Neural cell (in vitro differentiated cells): ENCODE results near the gene PHF12. TPM values are rescaled to one million over a fixed set of nuclear protein-coding genes. Genes with fewer than 3 reads are reported as not detected.

Source experiments
- H2AFZ ChIP-seq: fragments of 200-600, 300-800 bp; sonication (generic), shearing (Covaris generic); 2 replicates; pipeline ENCODE4 v1.6.0; 2014; ENCODE audit warnings: low read depth, mild to moderate bottlenecking, antibody characterized with exemption, low read length, moderate library complexity
- H3F3A ChIP-seq: fragments of 200-600 bp; shearing (Covaris generic); 2 replicates; pipeline ENCODE4 v1.6.1; 2016; ENCODE audit warnings: mild to moderate bottlenecking, moderate library complexity, mixed read lengths, antibody characterized with exemption, low read length; ENCODE audit not compliant: insufficient read depth, poor library complexity, severe bottlenecking
- H3K27ac ChIP-seq: fragments of 200-600, 300-800 bp; sonication (generic), shearing (Covaris generic); 2 replicates; pipeline ENCODE4 v1.5.1; 2014; ENCODE audit warnings: mild to moderate bottlenecking, low read length, moderate library complexity
- H3K27me3 ChIP-seq: fragments of 300-800, 200-600 bp; sonication (generic), shearing (Covaris generic); 2 replicates; pipeline ENCODE4 v1.6.0; 2014; ENCODE audit warnings: mild to moderate bottlenecking, low read depth, low read length, moderate library complexity; ENCODE audit not compliant: insufficient read depth
- H3K36me3 ChIP-seq: fragments of 300-800, 200-600 bp; sonication (generic), shearing (Covaris generic); 2 replicates; pipeline ENCODE4 v1.5.1; 2014; ENCODE audit warnings: mild to moderate bottlenecking, antibody characterized with exemption, low read length, moderate library complexity; ENCODE audit not compliant: insufficient read depth
- H3K4me2 ChIP-seq: fragments of 300-800, 200-600 bp; sonication (generic), shearing (Covaris generic); 2 replicates; pipeline ENCODE4 v1.6.0; 2014; ENCODE audit warnings: mild to moderate bottlenecking, low read length
- H3K4me3 ChIP-seq: fragments of 300-800, 200-600 bp; sonication (generic), shearing (Covaris generic); 2 replicates; pipeline ENCODE4 v1.5.1; 2014; ENCODE audit warnings: mild to moderate bottlenecking, low read length, moderate library complexity
- H3K79me2 ChIP-seq: fragments of 200-600 bp; shearing (Covaris generic); replicated peaks from 2 replicates; pipeline ENCODE4 v1.6.0; 2014; ENCODE audit warnings: mild to moderate bottlenecking, low read length, moderate library complexity; ENCODE audit not compliant: insufficient read depth
- H3K9ac ChIP-seq: fragments of 300-800, 200-600 bp; sonication (generic), shearing (Covaris generic); 2 replicates; pipeline ENCODE4 v1.6.1; 2016; ENCODE audit warnings: mild to moderate bottlenecking, low read length, mixed read lengths
- H3K9me2 ChIP-seq: fragments of 200-600 bp; shearing (Covaris generic); 2 replicates; pipeline ENCODE4 v1.6.1; 2016; ENCODE audit warnings: mild to moderate bottlenecking, low read length, mixed read lengths; ENCODE audit not compliant: insufficient read depth
- H3K9me3 ChIP-seq: fragments of 200-600, 300-800 bp; sonication (generic), shearing (Covaris generic); 2 replicates; pipeline ENCODE4 v1.6.1; 2016; ENCODE audit warnings: mild to moderate bottlenecking, mixed run types, low read length, moderate library complexity, mixed read lengths
- H4K20me1 ChIP-seq: fragments of 200-600 bp; shearing (Covaris generic); 2 replicates; pipeline ENCODE4 v1.6.1; 2016; ENCODE audit warnings: mild to moderate bottlenecking, mixed run types; ENCODE audit not compliant: insufficient read depth
- EP300 ChIP-seq: fragments of 450-650 bp; conservative IDR thresholded peaks from 2 replicates; pipeline ENCODE4 v1.6.1; 2014; ENCODE audit warnings: antibody characterized with exemption, mild to moderate bottlenecking, moderate library complexity; ENCODE audit not compliant: poor library complexity, severe bottlenecking
- EZH2 ChIP-seq: fragments of 200-600, 300-800 bp; shearing (Covaris generic), sonication (generic); IDR thresholded peaks from 2 replicates; pipeline ENCODE4 v1.6.1; 2014; ENCODE audit warnings: antibody characterized with exemption, low read length, borderline replicate concordance, mild to moderate bottlenecking; ENCODE audit not compliant: insufficient read depth, poor library complexity, severe bottlenecking
- MXI1 ChIP-seq: fragments of 450-650 bp; conservative IDR thresholded peaks from 2 replicates; pipeline ENCODE4 v1.6.1; 2014; ENCODE audit warnings: antibody characterized with exemption, mild to moderate bottlenecking; ENCODE audit not compliant: poor library complexity, severe bottlenecking
- POLR2AphosphoS5 ChIP-seq: IDR thresholded peaks from 2 replicates; pipeline ENCODE4 v1.6.1; 2012
- RAD21 ChIP-seq: fragments of 450-650 bp; conservative IDR thresholded peaks from 2 replicates; pipeline ENCODE4 v1.6.1; 2014; ENCODE audit warnings: antibody characterized with exemption, mild to moderate bottlenecking, moderate library complexity
- SMC3 ChIP-seq: fragments of 450-650 bp; conservative IDR thresholded peaks from 2 replicates; pipeline ENCODE4 v1.6.1; 2014; ENCODE audit warnings: antibody characterized with exemption, mild to moderate bottlenecking, moderate library complexity; ENCODE audit not compliant: poor library complexity
- TAF1 ChIP-seq: IDR thresholded peaks from 2 replicates; pipeline ENCODE4 v1.6.1; 2012; ENCODE audit warnings: low read depth
- polyA plus RNA-seq: library from polyadenylated mRNA; depleted of rRNA; stranded (reverse); fragments of >200 nt; gene quantifications from 2 replicates; pipeline ENCODE4 v1.2.3, GENCODE V29; 2014
- TF ChIP-seq, protein P1 (sequence below): IDR thresholded peaks from 2 replicates; pipeline ENCODE4 v1.6.1; 2012; ENCODE audit warnings: borderline replicate concordance
- TF ChIP-seq, protein P2 (sequence below): fragments of 450-650 bp; IDR thresholded peaks from 2 replicates; pipeline ENCODE4 v1.5.1; 2014; ENCODE audit warnings: antibody characterized with exemption, mild to moderate bottlenecking, moderate library complexity; ENCODE audit not compliant: poor library complexity, severe bottlenecking

PHF12 gene
- polyA plus RNA-seq, 1 donor from 2014 or later = 10.4 TPM

DNA sequence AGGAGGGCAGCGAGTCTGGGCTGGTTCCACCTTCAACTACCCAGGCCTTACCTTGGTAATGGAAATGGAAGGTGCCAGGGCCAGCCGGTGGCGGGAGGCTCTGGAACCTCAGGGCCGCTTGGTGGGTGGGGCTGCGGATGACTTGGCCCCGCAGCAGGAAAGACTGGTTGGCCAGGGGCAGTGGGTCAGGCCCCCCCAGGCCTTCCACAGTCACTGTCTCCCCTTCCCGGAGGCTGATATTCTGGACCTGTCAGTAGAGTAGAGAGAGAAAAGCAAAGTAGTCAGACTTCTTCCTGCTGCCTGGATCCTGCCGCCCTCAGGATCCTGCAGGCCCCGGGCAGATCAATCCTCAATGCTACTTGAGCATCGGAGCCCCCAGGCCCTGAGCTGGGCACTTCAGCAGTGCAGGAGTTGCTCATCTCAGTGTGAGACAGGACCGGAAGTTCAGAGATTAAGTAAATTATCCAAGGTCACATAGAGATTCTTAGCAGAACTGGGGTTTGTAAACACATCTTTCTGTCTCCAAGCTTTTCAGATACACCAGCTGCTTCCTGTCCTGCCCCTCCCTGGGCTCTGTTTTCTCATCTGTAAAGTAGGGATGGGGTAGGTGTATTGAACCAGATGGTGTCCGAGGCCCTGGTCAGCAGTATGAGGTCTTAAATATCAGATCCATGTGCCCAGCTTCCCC is 18.5 kb upstream of the PHF12 start:
- Histone ChIP-seq H3K9ac (no peak overlapping the region), H3K4me2 (no peak overlapping the region), H4K20me1 (no peaks in the 10 kb centered on the region), H3K36me3 (no peaks in the 10 kb centered on the region), H3K27me3 (no peaks in the 10 kb centered on the region), H2AFZ (no peak overlapping the region), H3K4me3 (no peak overlapping the region), H3K27ac (no peak overlapping the region), H3K9me2 (no peaks in the 10 kb centered on the region), H3F3A (no peaks in the 10 kb centered on the region), H3K79me2 (no peaks in the 10 kb centered on the region), H3K9me3 (no peaks in the 10 kb centered on the region)
- TF ChIP-seq EZH2 (no peak), MXI1 (no peak), TAF1 (no peak), RAD21 (no peak), POLR2AphosphoS5 (no peak), EP300 (no peak), SMC3 (no peak)
- TF ChIP-seq, protein P1, sequence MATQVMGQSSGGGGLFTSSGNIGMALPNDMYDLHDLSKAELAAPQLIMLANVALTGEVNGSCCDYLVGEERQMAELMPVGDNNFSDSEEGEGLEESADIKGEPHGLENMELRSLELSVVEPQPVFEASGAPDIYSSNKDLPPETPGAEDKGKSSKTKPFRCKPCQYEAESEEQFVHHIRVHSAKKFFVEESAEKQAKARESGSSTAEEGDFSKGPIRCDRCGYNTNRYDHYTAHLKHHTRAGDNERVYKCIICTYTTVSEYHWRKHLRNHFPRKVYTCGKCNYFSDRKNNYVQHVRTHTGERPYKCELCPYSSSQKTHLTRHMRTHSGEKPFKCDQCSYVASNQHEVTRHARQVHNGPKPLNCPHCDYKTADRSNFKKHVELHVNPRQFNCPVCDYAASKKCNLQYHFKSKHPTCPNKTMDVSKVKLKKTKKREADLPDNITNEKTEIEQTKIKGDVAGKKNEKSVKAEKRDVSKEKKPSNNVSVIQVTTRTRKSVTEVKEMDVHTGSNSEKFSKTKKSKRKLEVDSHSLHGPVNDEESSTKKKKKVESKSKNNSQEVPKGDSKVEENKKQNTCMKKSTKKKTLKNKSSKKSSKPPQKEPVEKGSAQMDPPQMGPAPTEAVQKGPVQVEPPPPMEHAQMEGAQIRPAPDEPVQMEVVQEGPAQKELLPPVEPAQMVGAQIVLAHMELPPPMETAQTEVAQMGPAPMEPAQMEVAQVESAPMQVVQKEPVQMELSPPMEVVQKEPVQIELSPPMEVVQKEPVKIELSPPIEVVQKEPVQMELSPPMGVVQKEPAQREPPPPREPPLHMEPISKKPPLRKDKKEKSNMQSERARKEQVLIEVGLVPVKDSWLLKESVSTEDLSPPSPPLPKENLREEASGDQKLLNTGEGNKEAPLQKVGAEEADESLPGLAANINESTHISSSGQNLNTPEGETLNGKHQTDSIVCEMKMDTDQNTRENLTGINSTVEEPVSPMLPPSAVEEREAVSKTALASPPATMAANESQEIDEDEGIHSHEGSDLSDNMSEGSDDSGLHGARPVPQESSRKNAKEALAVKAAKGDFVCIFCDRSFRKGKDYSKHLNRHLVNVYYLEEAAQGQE = no peak
- TF ChIP-seq, protein P2, sequence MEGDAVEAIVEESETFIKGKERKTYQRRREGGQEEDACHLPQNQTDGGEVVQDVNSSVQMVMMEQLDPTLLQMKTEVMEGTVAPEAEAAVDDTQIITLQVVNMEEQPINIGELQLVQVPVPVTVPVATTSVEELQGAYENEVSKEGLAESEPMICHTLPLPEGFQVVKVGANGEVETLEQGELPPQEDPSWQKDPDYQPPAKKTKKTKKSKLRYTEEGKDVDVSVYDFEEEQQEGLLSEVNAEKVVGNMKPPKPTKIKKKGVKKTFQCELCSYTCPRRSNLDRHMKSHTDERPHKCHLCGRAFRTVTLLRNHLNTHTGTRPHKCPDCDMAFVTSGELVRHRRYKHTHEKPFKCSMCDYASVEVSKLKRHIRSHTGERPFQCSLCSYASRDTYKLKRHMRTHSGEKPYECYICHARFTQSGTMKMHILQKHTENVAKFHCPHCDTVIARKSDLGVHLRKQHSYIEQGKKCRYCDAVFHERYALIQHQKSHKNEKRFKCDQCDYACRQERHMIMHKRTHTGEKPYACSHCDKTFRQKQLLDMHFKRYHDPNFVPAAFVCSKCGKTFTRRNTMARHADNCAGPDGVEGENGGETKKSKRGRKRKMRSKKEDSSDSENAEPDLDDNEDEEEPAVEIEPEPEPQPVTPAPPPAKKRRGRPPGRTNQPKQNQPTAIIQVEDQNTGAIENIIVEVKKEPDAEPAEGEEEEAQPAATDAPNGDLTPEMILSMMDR = no peak

DNA sequence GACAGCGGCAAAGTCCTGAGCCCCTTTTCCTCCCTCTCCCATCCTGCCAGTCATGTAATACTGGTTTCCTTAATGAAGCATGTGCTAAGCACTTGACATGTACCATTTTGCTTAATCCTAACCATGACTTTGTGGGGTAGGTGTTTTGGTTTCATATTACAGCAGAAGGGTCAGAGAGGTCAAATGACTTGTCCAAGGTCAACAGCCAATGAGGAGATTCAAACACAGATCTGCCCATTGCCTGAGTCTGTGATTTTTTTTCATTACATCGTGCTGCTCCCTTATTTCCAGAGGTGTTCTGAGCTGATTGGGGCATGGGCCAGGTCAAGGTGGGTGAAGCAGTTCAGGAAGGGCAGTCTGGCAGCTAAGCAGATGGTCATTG is 17.6 kb upstream of the PHF12 start:
- Histone ChIP-seq H3K36me3 (no peaks in the 10 kb centered on the region), H4K20me1 (no peaks in the 10 kb centered on the region), H3K27me3 (no peaks in the 10 kb centered on the region), H3F3A (no peaks in the 10 kb centered on the region), H3K27ac (no peak overlapping the region), H3K4me2 (no peak overlapping the region), H3K79me2 (no peaks in the 10 kb centered on the region), H2AFZ (no peak overlapping the region), H3K4me3 (no peak overlapping the region), H3K9me3 (no peaks in the 10 kb centered on the region), H3K9me2 (no peaks in the 10 kb centered on the region), H3K9ac (no peak overlapping the region)
- TF ChIP-seq EP300 (no peak), MXI1 (no peak), TAF1 (no peak), SMC3 (no peak), EZH2 (no peak), POLR2AphosphoS5 (no peak), RAD21 (no peak)
- TF ChIP-seq, protein P2 = no peak
- TF ChIP-seq, protein P1 = no peak
